VCaP (cell line): ENCODE measurements around the gene STK35.

ENCODE experiments used
- H3K27ac ChIP-seq: fragments of 450-650 bp; 2 replicates; pipeline ENCODE4 v1.5.1; 2017
- CTCF ChIP-seq: fragments of 450-650 bp; conservative IDR thresholded peaks from 2 replicates; pipeline ENCODE4 v1.5.1; 2017; ENCODE audit warnings: mild to moderate bottlenecking, moderate library complexity

The STK35 gene

GRCh38 chr20:2163757-2164156 lies 62.1 kb downstream of the STK35 start:
- H3K27ac ChIP-seq, result no peak overlapping the region
- TF ChIP-seq CTCF, result no peak

GRCh38 chr20:2164421-2164820 lies 62.8 kb downstream of the STK35 start:
- H3K27ac ChIP-seq, result no peak overlapping the region
- TF ChIP-seq CTCF, result no peak

GRCh38 chr20:2164966-2165365 lies 63.3 kb downstream of the STK35 start:
- H3K27ac ChIP-seq, result no peak overlapping the region

GRCh38 chr20:2165871-2166270 lies 64.2 kb downstream of the STK35 start:
- no peak for TF ChIP-seq CTCF
- H3K27ac ChIP-seq, result no peak overlapping the region

More at GRCh38 chr20:2164966-2165365, 63.3 kb downstream of the STK35 start:
- TF ChIP-seq CTCF, result no peak

GRCh38 chr20:2167112-2167511 lies 65.5 kb downstream of the STK35 start:
- H3K27ac ChIP-seq, result no peak overlapping the region
- no peak for TF ChIP-seq CTCF

- H3K27ac ChIP-seq, result no peak overlapping the region
- TF ChIP-seq CTCF, result no peak
Observed at GRCh38 chr20:2168946-2169345, 67.3 kb downstream of the STK35 start.

GRCh38 chr20:2169456-2170088 lies 67.9 kb downstream of the STK35 start:
- H3K27ac ChIP-seq, result no peak overlapping the region
- no peak for TF ChIP-seq CTCF
